ENCODE measurements around the gene MED12. TPM values are rescaled to one million over a fixed set of nuclear protein-coding genes. Genes with fewer than 3 reads are reported as not detected.

The MED12 gene
- total RNA-seq, 2 experiments from 2014 or later = 46.2 to 56.4 TPM

Other genes starting within 250 kb of the MED12 start
- not detected for gene TEX11, start 209.9 kb upstream of the MED12 start, total RNA-seq
- under 1 TPM; 0.11 to 0.16 TPM for gene SLC7A3, start 187.5 kb upstream of the MED12 start, total RNA-seq
- gene SNX12, start 50.3 kb upstream of the MED12 start, total RNA-seq = 10 to 100 TPM; 43.2 to 44.6 TPM
- gene FOXO4, start 22.7 kb upstream of the MED12 start, total RNA-seq = 10 to 100 TPM in 1 of 2 experiments, 1 to 10 TPM in 1; 9.5 to 10.8 TPM
- gene CXorf65, start 11.9 kb upstream of the MED12 start, total RNA-seq = 10 to 100 TPM; 15.7 to 31.2 TPM
- 100 to 1,000 TPM; 278 to 342 TPM for gene IL2RG, start 7.0 kb upstream of the MED12 start, total RNA-seq
- under 1 TPM; 0.77 to 0.78 TPM for gene NLGN3, start 26.2 kb downstream of the MED12 start, total RNA-seq
- not detected for gene GJB1, start 104.6 kb downstream of the MED12 start, total RNA-seq
- 10 to 100 TPM; 22.6 to 22.8 TPM for gene ZMYM3, start 135.5 kb downstream of the MED12 start, total RNA-seq
- 1,000 to 10,000 TPM in 1 of 2 experiments, 100 to 1,000 TPM in 1; 508 to 1,161 TPM for gene NONO, start 165.0 kb downstream of the MED12 start, total RNA-seq
- gene ITGB1BP2, start 183.2 kb downstream of the MED12 start, total RNA-seq = 1 to 10 TPM; 6.2 to 6.5 TPM
- 10 to 100 TPM; 36.6 to 41.2 TPM for gene TAF1, start 247.8 kb downstream of the MED12 start, total RNA-seq

All from activated CD4-positive, alpha-beta T cell treated with anti-CD3 and anti-CD28 coated beads for 36 hours (primary cell).